Thyroid gland (tissue), 4 donors: Measurements from ENCODE around the gene SIPA1L2. TPM values are rescaled to one million over a fixed set of nuclear protein-coding genes. Genes with fewer than 3 reads are reported as not detected.

ENCODE experiments used
- DNase-seq, 2 donors: peaks; one replicate each; pipeline ENCODE4 v3.0.0-alpha.2; 2019
- H3K27ac ChIP-seq, 3 donors: fragments of 200-600 bp; sonication (generic); 1 replicate in 2 of 3; 2 replicates in 1 of 3; pipeline ENCODE4 v1.5.1; 2016 to 2019; ENCODE audit warnings: mild to moderate bottlenecking in 1 of 3, moderate library complexity in 1 of 3
- H3K27me3 ChIP-seq: fragments of 200-600 bp; sonication (generic); one replicate; pipeline ENCODE4 v1.5.1; 2019
- H3K36me3 ChIP-seq, 2 donors: fragments of 200-600 bp; sonication (generic); one replicate each; pipeline ENCODE4 v1.5.1; 2016 to 2019
- H3K4me1 ChIP-seq, 2 donors: fragments of 200-600 bp; sonication (generic); one replicate each; pipeline ENCODE4 v1.5.1; 2017 to 2019
- H3K4me3 ChIP-seq, 3 donors: fragments of 200-600 bp; sonication (generic); replicated peaks in 1 of 3; 1 replicate in 2 of 3; 2 replicates in 1 of 3; pipeline ENCODE4 v1.5.1; 2016; ENCODE audit warnings: mild to moderate bottlenecking in 1 of 3
- H3K9me3 ChIP-seq: fragments of 200-600 bp; sonication (generic); one replicate; pipeline ENCODE4 v1.5.1; 2017
- POLR2A ChIP-seq, 2 donors: fragments of 450-650 bp; IDR thresholded peaks; one replicate each; pipeline ENCODE4 v1.6.1; 2017; ENCODE audit warnings: antibody characterized with exemption in 2 of 2, mild to moderate bottlenecking in 2 of 2, moderate library complexity in 1 of 2
- WGBS, 2 donors: methylation state at CpG; one replicate each; pipeline ENCODE4 v1.1.5; 2017; 5-methylcytosine and 5-hydroxymethylcytosine counted together
- intact Hi-C: fragments of 100-400 bp; cut with DNase I; formaldehyde crosslinking; loops from one replicate; pipeline ENCODE4 v1.15.1; 2023
- total RNA-seq, 4 donors: library from RNA; depleted of rRNA; stranded (reverse); fragments of >200 nt; gene quantifications; one replicate each; pipeline ENCODE4 v1.2.3, GENCODE V29; 2016
- TF ChIP-seq, protein P1 (sequence below), 6 experiments: fragments of 200-600 bp in 3 of 6; fragments of 450-650 bp in 3 of 6; sonication (generic) in 3 of 6; IDR thresholded peaks; one replicate each; pipeline ENCODE4 v1.5.1; 2016 to 2019; ENCODE audit warnings: antibody characterized with exemption in 6 of 6, mild to moderate bottlenecking in 2 of 6, inconsistent platforms in 1 of 6, moderate library complexity in 1 of 6

The SIPA1L2 gene
- total RNA-seq, 4 donors from 2014 or later, result 15.6 to 44.9 (median 31.3) TPM

DNA sequence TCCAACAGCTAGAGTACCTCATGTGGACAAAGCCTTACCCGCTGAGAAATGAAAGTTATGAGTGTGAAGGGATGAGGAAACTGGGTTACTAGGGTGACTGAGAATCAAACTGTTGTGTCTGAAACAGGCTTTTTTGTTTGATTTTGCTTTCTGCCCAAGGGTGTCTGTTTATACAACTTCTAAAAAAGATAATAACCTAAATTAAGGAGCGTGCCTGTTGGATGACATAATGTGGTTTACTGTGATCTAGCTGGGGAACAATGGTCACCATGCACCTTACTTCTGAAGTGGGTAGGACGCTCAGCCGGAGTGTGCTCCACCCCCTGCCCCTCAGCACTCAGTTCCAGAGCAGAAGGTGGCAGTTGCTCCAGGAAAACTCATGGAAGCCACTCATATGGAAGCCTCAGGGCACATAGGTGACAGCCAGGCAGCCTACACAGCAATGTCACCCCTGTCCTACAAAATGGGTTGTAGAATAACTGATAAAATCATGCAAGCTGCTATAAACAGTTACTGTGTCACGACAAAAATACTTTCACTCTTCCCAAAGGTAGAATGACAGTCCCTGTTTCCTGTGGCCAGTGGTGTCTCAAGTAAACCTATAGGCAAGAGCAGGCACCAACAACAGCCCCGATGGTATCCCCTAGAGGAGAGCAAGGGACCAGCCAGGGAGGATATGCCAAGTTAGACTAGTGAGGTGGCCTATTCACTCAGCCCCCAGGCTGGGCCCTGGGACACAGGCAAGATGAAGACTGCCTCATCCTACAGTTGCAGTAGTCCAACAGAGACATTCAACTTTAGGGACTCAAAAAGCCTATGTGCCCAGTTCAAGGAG, 29.3 kb downstream of the SIPA1L2 start:
- no peaks in the 10 kb centered on the region for H3K9me3 ChIP-seq
- no peak overlapping the region for H3K4me3 ChIP-seq
- TF ChIP-seq, protein P1, sequence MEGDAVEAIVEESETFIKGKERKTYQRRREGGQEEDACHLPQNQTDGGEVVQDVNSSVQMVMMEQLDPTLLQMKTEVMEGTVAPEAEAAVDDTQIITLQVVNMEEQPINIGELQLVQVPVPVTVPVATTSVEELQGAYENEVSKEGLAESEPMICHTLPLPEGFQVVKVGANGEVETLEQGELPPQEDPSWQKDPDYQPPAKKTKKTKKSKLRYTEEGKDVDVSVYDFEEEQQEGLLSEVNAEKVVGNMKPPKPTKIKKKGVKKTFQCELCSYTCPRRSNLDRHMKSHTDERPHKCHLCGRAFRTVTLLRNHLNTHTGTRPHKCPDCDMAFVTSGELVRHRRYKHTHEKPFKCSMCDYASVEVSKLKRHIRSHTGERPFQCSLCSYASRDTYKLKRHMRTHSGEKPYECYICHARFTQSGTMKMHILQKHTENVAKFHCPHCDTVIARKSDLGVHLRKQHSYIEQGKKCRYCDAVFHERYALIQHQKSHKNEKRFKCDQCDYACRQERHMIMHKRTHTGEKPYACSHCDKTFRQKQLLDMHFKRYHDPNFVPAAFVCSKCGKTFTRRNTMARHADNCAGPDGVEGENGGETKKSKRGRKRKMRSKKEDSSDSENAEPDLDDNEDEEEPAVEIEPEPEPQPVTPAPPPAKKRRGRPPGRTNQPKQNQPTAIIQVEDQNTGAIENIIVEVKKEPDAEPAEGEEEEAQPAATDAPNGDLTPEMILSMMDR (IDR thresholded peaks at IDR 0.05), result no peak
- no peak for TF ChIP-seq POLR2A (IDR thresholded peaks at IDR 0.05)
- peaks cover 7 to 16% of the 10 kb centered on the region in 2 donors for H3K4me1 ChIP-seq
- H3K27me3 ChIP-seq, result no peaks in the 10 kb centered on the region
- 69 to 74% methylated on average over 5 of the region's 6 CpGs for WGBS, 2 donors
- H3K27ac ChIP-seq, result peak overlapping the region in 1 of 3 donors; percentile 17
- intact Hi-C loops, result no loop called here
- no peak for DNase-seq
- H3K36me3 ChIP-seq, result no peaks in the 10 kb centered on the region

DNA sequence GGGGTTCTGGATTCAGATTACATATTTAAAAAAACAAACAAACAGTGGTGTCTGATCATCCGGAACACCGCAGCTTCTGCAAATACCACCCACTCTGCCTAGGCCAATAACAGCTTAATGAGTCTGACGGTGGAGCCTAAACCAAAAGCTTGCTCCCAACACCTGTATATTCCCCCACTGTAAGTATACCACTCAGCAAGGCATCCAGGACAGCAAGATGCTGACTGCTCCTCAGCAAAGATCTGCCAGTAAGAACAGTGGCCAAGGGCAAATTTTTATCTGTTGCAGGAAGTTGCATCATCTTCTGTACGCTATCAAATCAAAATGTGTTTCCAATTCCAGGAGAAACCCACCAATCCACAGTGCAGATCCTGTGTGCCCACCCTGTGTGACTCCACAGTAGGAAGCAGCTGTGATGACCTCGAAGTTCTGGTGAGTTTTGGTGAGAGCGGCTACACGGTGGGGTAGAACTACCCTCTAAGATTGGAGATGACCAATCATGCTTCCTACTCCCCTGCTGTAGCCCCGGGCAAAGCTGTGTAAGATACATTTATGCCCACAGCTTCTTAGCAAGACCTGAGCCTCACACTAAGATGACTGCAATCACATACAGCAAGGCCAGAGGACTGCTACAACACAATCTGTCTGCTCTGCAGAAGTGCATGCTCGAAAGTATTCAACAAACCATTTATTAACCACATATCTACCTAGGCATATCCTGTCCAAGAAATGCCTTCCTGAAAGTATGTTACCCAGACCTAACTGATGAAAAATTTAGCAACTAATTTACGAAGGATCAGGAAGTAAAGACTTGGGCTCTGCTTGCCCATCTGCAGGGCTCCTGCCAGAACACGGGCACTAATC, 30.5 kb downstream of the SIPA1L2 start:
- no peaks in the 10 kb centered on the region for H3K36me3 ChIP-seq
- peaks cover 7 to 20% of the 10 kb centered on the region in 2 donors for H3K4me1 ChIP-seq
- intact Hi-C loops, result no loop called here
- no peak overlapping the region for H3K27ac ChIP-seq
- no peaks in the 10 kb centered on the region for H3K9me3 ChIP-seq
- DNase-seq, result no peak
- no peak for TF ChIP-seq POLR2A (IDR thresholded peaks at IDR 0.05)
- TF ChIP-seq, protein P1 (IDR thresholded peaks at IDR 0.05), result no peak
- no peak overlapping the region for H3K4me3 ChIP-seq
- H3K27me3 ChIP-seq, result no peaks in the 10 kb centered on the region
- WGBS, 2 donors, result 84% methylated on average over 11 of the region's 11 CpGs

DNA sequence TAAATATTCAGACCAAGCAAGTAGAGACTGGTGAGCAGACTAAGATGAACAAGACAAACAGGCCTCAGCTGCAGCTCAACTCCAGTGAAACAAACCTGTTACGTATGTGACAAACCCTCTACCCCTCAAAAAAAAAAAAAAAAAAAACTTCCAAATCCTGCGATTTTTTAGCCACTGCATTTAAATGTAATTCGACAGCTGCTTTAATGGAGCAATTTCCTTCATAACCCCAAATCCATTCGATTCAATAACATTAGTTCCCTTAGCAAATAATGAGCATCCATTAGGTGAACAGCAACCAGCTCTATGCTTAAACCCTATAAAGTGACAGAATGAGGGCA, 31.1 kb downstream of the SIPA1L2 start:
- DNase-seq, result no peak
- H3K9me3 ChIP-seq, result no peaks in the 10 kb centered on the region
- H3K27ac ChIP-seq, result no peak overlapping the region
- peaks cover 7 to 20% of the 10 kb centered on the region in 2 donors for H3K4me1 ChIP-seq
- intact Hi-C loops, result no loop called here
- H3K4me3 ChIP-seq, result no peak overlapping the region
- no peaks in the 10 kb centered on the region for H3K36me3 ChIP-seq
- 94 to 96% methylated on average over 4 of the region's 4 CpGs for WGBS, 2 donors
- H3K27me3 ChIP-seq, result no peaks in the 10 kb centered on the region
- TF ChIP-seq, protein P1 (IDR thresholded peaks at IDR 0.05), result no peak
- no peak for TF ChIP-seq POLR2A (IDR thresholded peaks at IDR 0.05)

DNA sequence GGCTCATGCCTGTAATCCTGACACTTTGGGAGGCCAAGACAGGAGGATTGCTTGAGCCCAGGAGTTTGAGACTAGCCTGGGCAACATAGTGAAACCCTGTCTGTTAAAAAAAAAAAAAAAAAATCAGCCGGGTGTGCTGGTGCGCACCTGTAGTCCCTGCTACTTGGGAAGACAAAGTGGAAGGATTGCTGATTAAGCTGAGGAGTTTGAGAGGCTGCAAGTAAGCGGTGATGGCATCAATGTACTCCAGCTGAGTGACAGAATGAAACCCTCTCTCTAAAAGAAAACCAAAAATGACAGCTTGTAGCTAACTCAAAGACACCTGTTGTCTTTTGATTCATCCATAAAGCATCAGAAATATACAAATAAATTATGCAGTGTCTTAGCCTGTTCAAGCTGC, 31.8 kb downstream of the SIPA1L2 start:
- intact Hi-C loops, result no loop called here
- Histone ChIP-seq H3K9me3 (no peaks in the 10 kb centered on the region), H3K4me3 (no peak overlapping the region), H3K27me3 (no peaks in the 10 kb centered on the region), H3K4me1 (peaks cover 7 to 20% of the 10 kb centered on the region in 2 donors), H3K36me3 (no peaks in the 10 kb centered on the region), H3K27ac (peak overlapping the region; percentile 7 to 68 (median 34))
- TF ChIP-seq POLR2A (IDR thresholded peaks at IDR 0.05), result no peak
- TF ChIP-seq, protein P1 (IDR thresholded peaks at IDR 0.05), result no peak
- 95% methylated on average over 3 of the region's 3 CpGs for WGBS, 2 donors
- no peak for DNase-seq
